H1 (cell line): ENCODE data around the gene PNPLA3.

Experiments used
- BRCA1 ChIP-seq: IDR thresholded peaks from 2 replicates; pipeline ENCODE4 v1.6.1; 2012; ENCODE audit warnings: low read depth, low read length, improper control_type of control experiment
- CBX5 ChIP-seq: fragments of 300-800, 300-1000 bp; sonication (generic); IDR thresholded peaks from 2 replicates; pipeline ENCODE4 v1.7.1; 2016; ENCODE audit warnings: antibody characterized with exemption, low read length, low read depth
- CTCF ChIP-seq, 3 experiments: IDR thresholded peaks; 1 replicate in 2 of 3; 2 replicates in 1 of 3; pipeline versions ENCODE4 v1.5.1 to v1.6.1; 2011; ENCODE audit warnings: low read length in 3 of 3, mild to moderate bottlenecking in 3 of 3, inconsistent platforms in 2 of 3, low read depth in 1 of 3, moderate library complexity in 1 of 3; ENCODE audit not compliant: insufficient read depth in 1 of 3; ENCODE audit errors: control extremely low read depth in 1 of 3
- EP300 ChIP-seq, 2 experiments: IDR thresholded peaks; 1 replicate in 1 of 2; 2 replicates in 1 of 2; pipeline ENCODE4 v1.6.1; 2011 to 2012; ENCODE audit warnings: low read depth in 2 of 2, low read length in 2 of 2, mild to moderate bottlenecking in 2 of 2, borderline replicate concordance in 1 of 2, inconsistent platforms in 1 of 2, moderate library complexity in 1 of 2
- MAFK ChIP-seq: IDR thresholded peaks from 2 replicates; pipeline ENCODE4 v1.6.1; 2012; ENCODE audit warnings: low read depth, mild to moderate bottlenecking, improper control_type of control experiment, low read length
- MAX ChIP-seq: IDR thresholded peaks from 2 replicates; pipeline ENCODE4 v1.6.1; 2012; ENCODE audit warnings: inconsistent platforms
- NRF1 ChIP-seq: IDR thresholded peaks from 2 replicates; pipeline ENCODE4 v1.6.1; 2011; ENCODE audit warnings: mild to moderate bottlenecking, low read depth, low read length, improper control_type of control experiment
- POLR2A ChIP-seq, 2 experiments: IDR thresholded peaks; 1 replicate in 1 of 2; 2 replicates in 1 of 2; pipeline ENCODE4 v1.6.1; 2011; ENCODE audit warnings: low read depth in 2 of 2, low read length in 2 of 2, mild to moderate bottlenecking in 2 of 2; ENCODE audit errors: control extremely low read depth in 1 of 2
- RBBP5 ChIP-seq: IDR thresholded peaks from 2 replicates; pipeline ENCODE4 v1.7.1; 2012; ENCODE audit warnings: low read depth, mild to moderate bottlenecking, inconsistent platforms, low read length, moderate library complexity, borderline replicate concordance
- SP2 ChIP-seq: IDR thresholded peaks from 2 replicates; pipeline ENCODE4 v1.6.1; 2012; ENCODE audit warnings: mild to moderate bottlenecking, low read length, inconsistent platforms
- SRF ChIP-seq: IDR thresholded peaks from 2 replicates; pipeline ENCODE4 v1.6.1; 2011; ENCODE audit warnings: mild to moderate bottlenecking, low read depth, low read length, moderate library complexity
- ZNF274 ChIP-seq: IDR thresholded peaks from 2 replicates; pipeline ENCODE4 v1.7.0; 2012; ENCODE audit warnings: low read length, borderline replicate concordance; ENCODE audit errors: extremely low read depth

DNA sequence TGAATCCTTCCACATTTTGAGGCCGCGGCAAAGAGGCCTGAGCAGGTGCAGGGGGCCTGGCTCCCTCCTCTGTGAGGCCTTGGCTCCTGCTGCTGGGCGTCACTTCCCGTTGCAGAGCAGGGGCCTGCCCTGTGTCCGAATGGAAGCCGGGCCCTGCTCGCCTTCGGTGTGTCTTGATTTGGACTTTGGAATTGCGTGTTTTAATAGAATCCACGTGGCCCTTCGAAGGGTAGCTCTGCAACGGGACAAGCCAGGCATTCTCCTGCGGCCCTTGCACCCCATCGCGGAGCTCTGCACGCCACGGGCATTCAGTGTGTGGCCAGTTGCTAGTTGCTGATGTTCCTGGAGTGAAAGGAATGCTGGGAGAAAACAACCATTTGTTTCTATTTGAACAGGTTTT, 57.4 kb downstream of the PNPLA3 start:
- TF ChIP-seq CTCF (IDR thresholded peaks at IDR 0.05; ENCODE audit: control extremely low read depth in 1 of 3, insufficient read depth in 1 of 3, low read depth in 1 of 3, low read length in 3 of 3), result no peak
- TF ChIP-seq EP300 (IDR thresholded peaks at IDR 0.05; ENCODE audit: borderline replicate concordance in 1 of 2, low read depth in 2 of 2, low read length in 2 of 2), result no peak
- no peak for TF ChIP-seq POLR2A (IDR thresholded peaks at IDR 0.05; ENCODE audit: control extremely low read depth in 1 of 2, low read depth in 2 of 2, low read length in 2 of 2)
- no peak for TF ChIP-seq ZNF274
- TF ChIP-seq SRF, result no peak
- no peak for TF ChIP-seq MAX
- TF ChIP-seq CBX5, result no peak
- TF ChIP-seq BRCA1, result no peak
- TF ChIP-seq SP2, result no peak
- TF ChIP-seq NRF1, result no peak
- TF ChIP-seq RBBP5, result no peak
- TF ChIP-seq MAFK, result no peak
